ENCODE data around the gene SUDS3.
"Not testable (repeated sequence)": the region's sequence is repeated elsewhere in the genome, so short reads cannot be mapped to it uniquely, and the experiment has no call there.

Gene SUDS3

DNA sequence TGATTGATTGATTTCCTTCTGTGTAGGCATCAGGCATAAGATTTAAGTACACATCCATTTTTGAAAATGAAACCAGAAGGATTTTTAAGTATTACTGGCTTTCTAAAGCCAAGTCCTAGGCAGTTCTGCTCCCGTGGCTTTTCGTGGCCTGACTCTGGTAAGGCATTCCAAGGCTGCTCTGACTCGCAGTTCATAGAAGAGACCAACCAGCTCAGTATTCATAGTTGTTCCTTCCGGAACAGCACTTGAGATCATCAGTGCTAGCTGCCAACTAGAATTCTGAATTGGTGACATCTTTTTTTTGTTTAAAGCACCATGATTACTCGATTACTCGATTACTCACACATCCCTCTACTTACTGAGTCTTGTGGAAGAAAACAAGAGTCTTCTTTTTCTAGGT is 25.9 kb downstream of the SUDS3 start:
- H3K27ac Mint-ChIP-seq: no peak overlapping the region
- H3K4me3 Mint-ChIP-seq: no peak overlapping the region
- ATAC-seq (no peak), DNase-seq (ENCODE audit: low spot score in 2 of 2) (no peak)
- peaks cover 9% of the 10 kb centered on the region for H3K4me1 Mint-ChIP-seq
- H3K9me3 Mint-ChIP-seq: no peaks in the 10 kb centered on the region
- peaks cover 98% of the 10 kb centered on the region for H3K36me3 Mint-ChIP-seq

DNA sequence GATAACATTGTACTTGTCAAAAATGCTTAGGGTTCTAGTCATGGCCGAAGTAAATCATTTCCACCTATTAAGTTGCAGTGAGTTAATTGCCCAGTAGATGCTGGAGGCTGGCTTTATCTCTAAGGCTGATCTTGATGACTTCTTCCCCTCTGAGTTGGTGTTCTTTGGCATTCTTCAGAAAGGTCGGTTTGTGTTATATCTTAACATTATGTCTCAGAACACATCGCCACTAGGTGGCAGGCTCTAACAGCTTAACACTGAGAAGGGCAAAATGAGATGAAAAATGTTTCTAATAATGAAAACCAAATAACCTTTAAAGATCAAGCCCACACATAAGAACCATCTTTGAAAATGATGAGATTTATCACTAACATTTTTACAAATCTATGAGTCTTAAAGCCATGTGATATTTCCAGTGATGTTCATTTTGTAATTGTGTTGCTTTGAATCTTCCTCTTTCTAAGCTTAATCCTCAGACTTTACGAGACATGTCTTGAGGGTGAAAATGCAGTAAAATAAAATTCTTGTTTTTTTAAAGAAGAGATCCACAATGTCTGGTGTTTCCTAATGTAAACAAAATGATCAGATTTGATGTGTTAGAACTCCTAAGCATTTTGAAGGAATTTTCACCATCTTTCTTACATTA is 28.6 kb downstream of the SUDS3 start:
- peak; percentile 55 for ATAC-seq
- DNase-seq (ENCODE audit: low spot score in 2 of 2): peak; percentile 13 to 66
- no peak overlapping the region for H3K27ac Mint-ChIP-seq
- no peak overlapping the region for H3K4me3 Mint-ChIP-seq
- peaks cover 94% of the 10 kb centered on the region for H3K36me3 Mint-ChIP-seq
- H3K9me3 Mint-ChIP-seq: no peaks in the 10 kb centered on the region
- H3K4me1 Mint-ChIP-seq: no peaks in the 10 kb centered on the region

DNA sequence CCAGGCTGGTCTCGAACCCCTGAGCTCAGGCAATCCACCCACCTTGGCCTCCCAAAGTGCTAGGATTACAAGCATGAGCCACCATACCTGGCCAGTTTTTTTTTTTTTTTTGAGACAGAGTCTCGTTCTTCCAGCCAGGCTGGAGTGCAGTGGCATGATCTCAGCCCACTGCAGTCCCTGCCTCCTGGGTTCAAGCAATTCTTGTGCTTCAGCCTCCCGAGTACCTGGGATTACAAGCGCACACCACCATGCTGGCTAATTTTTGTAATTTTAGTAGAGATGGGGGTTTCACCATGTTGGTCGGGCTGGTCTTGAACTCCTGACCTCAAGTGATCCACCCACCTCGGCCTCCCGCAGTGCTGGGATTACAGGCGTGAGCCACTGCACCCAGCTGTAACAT is 31.9 kb downstream of the SUDS3 start:
- H3K4me1 Mint-ChIP-seq; H3K9me3 Mint-ChIP-seq; DNase-seq (ENCODE audit: low spot score in 2 of 2); H3K27ac Mint-ChIP-seq; H3K4me3 Mint-ChIP-seq; ATAC-seq: not testable (repeated sequence)
- H3K36me3 Mint-ChIP-seq: peaks cover 90% of the 10 kb centered on the region

DNA sequence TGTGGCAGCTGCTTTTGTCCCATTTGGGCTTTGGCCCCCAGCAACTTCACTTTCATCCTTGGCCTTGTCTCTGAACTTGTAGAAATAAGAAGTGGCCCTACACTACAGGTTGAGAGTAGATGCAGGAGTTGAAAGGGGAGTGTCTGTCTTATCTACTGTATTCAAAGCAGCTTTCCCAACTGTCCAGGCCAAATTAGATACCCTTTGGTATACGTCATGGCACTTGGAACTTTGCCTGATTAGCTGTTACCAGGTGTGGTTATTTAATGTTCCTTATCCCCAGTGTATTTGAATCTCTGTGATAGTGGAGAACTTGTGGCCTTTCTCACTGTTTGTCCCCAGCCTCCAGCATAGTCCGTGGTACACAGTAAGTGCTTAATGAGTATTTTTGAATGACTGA is 33.5 kb downstream of the SUDS3 start:
- H3K9me3 Mint-ChIP-seq: no peaks in the 10 kb centered on the region
- no peak overlapping the region for H3K27ac Mint-ChIP-seq
- ATAC-seq: no peak
- H3K4me1 Mint-ChIP-seq: no peaks in the 10 kb centered on the region
- peaks cover 90% of the 10 kb centered on the region for H3K36me3 Mint-ChIP-seq
- no peak for DNase-seq (ENCODE audit: low spot score in 2 of 2)
- no peak overlapping the region for H3K4me3 Mint-ChIP-seq

DNA sequence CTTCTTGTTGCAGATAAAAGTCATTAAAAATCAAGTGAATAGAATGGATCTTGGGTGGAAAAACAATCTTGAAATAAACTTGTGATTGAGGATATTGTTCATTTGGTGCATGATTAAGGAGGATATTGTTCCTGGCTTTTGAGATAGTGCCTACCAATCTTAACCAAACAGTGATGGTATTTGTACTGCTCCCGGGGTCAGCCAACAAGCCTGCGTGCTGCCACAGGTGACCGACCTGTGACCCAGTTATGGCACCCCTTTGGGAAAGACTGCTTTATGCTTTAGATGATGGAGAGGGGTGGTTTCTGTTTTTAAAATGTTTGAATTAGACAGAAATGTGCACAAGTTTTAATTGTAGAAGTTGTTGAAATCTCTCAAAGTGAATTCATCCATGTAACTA is 41.6 kb downstream of the SUDS3 start:
- Mint-ChIP-seq H3K9me3 (no peaks in the 10 kb centered on the region), H3K4me1 (no peaks in the 10 kb centered on the region), H3K36me3 (peaks cover 47% of the 10 kb centered on the region), H3K27ac (no peak overlapping the region), H3K4me3 (no peak overlapping the region)
- ATAC-seq: no peak
- no peak for DNase-seq (ENCODE audit: low spot score in 2 of 2)

DNA sequence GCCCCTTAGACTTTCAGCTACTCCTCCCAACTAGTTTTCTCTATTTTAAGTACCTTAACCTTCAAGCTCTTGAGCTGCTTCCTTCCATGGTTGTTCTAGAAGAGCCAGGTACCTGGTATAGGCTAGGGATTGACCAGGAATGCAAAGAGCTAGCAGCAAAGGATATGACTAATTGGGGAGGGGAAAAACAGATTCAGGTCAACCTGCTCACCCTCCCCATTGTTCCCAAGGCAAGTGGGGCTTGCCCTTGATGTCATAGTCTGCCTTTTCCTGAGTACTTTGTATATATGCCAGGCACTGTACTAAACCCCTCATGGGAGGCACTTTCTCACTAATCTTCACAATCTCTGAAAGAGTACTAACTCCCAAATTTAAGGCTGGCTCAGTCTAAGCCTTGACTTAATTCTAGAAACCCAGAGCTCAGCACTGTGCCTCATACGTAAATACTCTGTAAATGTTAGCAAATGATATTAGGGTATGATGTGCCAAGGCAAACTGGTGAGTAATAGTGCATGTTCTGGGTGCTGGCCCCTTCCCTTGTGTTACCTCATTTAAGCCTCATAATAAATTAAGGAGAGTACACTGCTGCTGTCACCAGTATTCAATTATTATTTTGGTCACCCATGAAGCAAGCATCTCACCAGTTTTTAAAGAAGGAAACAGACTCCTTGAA is 42.2 kb downstream of the SUDS3 start:
- H3K27ac Mint-ChIP-seq: no peak overlapping the region
- peaks cover 42% of the 10 kb centered on the region for H3K36me3 Mint-ChIP-seq
- H3K4me3 Mint-ChIP-seq: no peak overlapping the region
- no peaks in the 10 kb centered on the region for H3K4me1 Mint-ChIP-seq
- ATAC-seq (no peak), DNase-seq (ENCODE audit: low spot score in 2 of 2) (no peak)
- H3K9me3 Mint-ChIP-seq: no peaks in the 10 kb centered on the region

DNA sequence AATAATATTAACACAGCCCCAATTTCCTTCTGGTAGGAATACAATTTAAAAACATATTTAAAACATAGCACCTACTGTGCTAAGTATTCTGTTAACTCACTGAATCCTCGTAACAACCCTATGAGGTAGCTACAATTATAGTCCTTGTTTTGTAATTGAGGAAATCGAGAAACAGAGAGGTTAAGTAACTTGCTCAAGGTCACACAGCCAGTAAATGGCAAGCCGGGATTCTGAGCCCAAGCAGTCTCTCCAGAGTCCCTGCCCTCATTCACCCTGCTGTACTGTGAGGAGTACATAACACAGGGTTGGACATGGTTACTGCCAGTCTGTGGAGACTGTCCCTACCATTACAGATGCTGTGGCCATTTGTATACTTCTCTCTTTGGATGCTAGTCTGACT is 44.3 kb downstream of the SUDS3 start:
- Mint-ChIP-seq H3K36me3 (peaks cover 20% of the 10 kb centered on the region), H3K4me3 (no peak overlapping the region), H3K4me1 (peaks cover 8% of the 10 kb centered on the region), H3K9me3 (no peaks in the 10 kb centered on the region), H3K27ac (no peak overlapping the region)
- ATAC-seq (no peak), DNase-seq (ENCODE audit: low spot score in 2 of 2) (no peak)

DNA sequence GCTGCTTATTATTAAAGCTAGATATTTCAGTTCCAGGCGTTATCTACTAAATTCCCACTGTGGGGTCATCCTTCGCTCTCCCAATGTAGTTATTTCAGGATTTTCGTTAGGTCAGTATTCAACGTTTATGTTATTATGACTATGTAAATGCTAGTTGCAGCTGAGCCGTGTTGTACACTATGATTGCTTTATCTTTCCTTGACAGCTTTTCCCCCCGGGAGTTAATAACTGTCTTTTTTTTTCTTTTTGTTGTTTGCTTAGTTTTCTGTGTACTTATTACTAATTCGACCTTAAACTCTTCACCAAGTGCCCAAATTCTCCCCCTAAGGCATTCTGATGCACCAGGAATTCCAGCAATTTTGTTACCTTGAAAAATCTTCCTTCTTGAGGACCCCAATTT is 48.5 kb downstream of the SUDS3 start:
- H3K27ac Mint-ChIP-seq: no peak overlapping the region
- no peak overlapping the region for H3K4me3 Mint-ChIP-seq
- no peaks in the 10 kb centered on the region for H3K9me3 Mint-ChIP-seq
- DNase-seq (ENCODE audit: low spot score in 2 of 2): no peak
- H3K4me1 Mint-ChIP-seq: peaks cover 8% of the 10 kb centered on the region
- ATAC-seq: no peak
- H3K36me3 Mint-ChIP-seq: no peaks in the 10 kb centered on the region

DNA sequence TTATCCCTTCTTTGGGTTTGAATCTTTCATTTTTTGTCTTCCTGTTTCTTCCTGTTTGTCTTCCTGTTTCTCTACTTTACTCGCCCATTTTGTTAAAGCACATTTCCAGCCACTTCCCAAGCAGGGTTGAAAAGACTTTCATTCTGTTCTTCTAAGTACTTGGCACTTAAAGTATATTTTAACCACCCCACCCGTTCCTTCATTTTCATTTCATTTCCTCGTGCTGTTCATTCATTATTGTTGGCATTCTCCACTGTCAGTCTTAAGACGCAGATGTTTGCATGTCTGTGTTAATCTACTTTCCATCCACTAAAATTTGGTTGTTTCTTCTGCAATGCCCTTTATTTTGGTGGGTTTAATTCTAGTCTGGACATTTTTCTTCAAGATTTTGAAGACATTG is 49.0 kb downstream of the SUDS3 start:
- H3K36me3 Mint-ChIP-seq: no peaks in the 10 kb centered on the region
- ATAC-seq: no peak
- H3K9me3 Mint-ChIP-seq: no peaks in the 10 kb centered on the region
- no peak for DNase-seq (ENCODE audit: low spot score in 2 of 2)
- H3K4me3 Mint-ChIP-seq: no peak overlapping the region
- no peak overlapping the region for H3K27ac Mint-ChIP-seq
- peaks cover 8% of the 10 kb centered on the region for H3K4me1 Mint-ChIP-seq

DNA sequence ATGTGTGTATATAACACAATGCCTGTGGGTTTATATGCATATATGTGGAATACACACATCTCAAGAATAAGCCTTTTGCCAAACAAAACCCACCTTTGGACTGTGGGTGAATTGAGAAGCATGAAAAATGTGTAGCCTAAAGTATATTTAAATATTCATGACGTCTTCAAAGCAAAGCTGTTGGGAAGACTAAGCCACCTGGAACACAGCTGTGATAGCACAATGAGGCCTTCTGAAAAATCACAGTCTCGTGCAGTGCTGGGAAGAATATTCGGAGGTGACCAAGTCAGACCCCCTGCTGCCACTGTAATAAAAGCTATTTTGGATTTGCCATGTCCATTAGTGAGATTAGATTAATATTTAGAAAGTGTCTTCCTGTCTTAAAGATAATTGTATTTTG is 51.5 kb downstream of the SUDS3 start:
- Mint-ChIP-seq H3K36me3 (no peaks in the 10 kb centered on the region), H3K9me3 (no peaks in the 10 kb centered on the region), H3K4me1 (peaks cover 8% of the 10 kb centered on the region), H3K27ac (no peak overlapping the region), H3K4me3 (no peak overlapping the region)
- ATAC-seq (no peak), DNase-seq (ENCODE audit: low spot score in 2 of 2) (no peak)

DNA sequence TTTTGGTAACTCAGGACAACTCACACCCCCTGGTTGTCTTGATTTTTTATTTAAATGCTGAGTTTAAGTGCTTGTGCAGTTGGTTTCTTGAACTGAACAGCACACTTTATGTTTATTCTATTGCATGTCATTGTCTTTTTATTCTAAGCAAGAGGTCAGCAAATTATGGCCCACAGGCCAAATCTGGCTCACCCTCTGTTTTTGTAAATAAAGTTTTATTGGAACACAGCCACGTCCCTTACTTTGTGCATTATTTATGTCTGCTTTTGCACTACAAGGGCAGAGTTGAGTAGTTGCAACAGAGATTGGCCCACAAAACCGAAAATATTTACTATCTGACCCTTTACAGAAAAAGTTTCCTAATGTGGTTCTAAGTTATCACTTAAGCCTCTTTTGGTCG is 52.3 kb downstream of the SUDS3 start:
- no peak for ATAC-seq
- DNase-seq (ENCODE audit: low spot score in 2 of 2): no peak
- Mint-ChIP-seq H3K36me3 (no peaks in the 10 kb centered on the region), H3K4me1 (peaks cover 8% of the 10 kb centered on the region), H3K4me3 (no peak overlapping the region), H3K9me3 (no peaks in the 10 kb centered on the region), H3K27ac (no peak overlapping the region)

DNA sequence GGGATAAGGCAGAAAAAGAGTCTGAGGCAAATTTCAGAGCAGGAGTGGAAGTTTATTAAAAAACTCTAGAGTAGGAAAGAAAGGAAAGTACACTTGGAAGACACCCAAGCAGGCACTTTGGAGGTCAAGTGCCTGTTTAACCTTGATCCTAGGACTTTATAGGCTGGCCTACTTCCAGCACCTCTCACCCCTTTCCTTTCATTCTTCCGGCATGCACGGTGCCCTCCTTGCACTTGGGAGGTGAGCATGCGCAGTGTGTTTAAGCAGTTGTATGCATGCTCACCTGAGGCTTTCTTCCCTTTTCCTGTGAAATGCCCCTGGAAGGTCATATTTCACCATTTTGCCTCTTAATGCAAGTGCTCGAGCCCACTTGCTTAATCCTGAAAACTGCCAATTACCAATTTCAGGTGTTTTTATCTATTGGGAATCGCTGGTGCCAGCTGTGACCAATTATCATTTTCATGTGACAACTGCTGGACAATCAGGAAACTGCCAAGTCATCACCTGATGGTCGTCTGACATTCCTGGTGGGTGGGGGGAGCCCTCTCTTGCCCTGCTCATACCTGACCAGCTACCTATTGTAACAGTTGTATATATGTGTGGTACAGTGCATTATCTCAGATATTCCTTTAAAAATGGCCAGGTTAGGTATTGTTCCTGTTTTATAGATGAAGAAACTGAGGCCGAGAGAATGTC is 53.5 kb downstream of the SUDS3 start:
- ATAC-seq: no peak
- no peak overlapping the region for H3K27ac Mint-ChIP-seq

DNA sequence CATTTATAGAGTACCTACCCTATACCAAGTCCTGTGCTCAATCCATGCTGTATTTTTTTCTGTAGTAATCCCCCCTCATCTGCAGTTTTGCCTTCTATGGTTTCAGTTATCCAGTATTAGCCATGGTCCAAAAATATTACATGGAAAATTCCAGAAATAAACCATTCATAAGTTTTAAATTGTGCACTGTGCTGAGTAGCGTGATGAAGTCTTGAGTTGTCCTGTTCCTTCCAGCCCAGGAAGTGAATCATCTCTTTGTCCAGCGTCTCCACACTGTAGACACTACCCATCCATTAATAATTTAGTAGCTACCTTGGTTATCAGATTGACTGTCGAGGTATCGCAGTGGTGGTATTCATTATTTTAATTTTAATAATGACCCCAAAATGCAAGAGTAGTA is 54.2 kb downstream of the SUDS3 start:
- H3K9me3 Mint-ChIP-seq: no peaks in the 10 kb centered on the region
- ATAC-seq (no peak), DNase-seq (ENCODE audit: low spot score in 2 of 2) (no peak)
- no peaks in the 10 kb centered on the region for H3K36me3 Mint-ChIP-seq
- no peak overlapping the region for H3K4me3 Mint-ChIP-seq
- H3K27ac Mint-ChIP-seq: no peak overlapping the region
- H3K4me1 Mint-ChIP-seq: peaks cover 2% of the 10 kb centered on the region

More for the DNA sequence above, 53.5 kb downstream of the SUDS3 start:
- Mint-ChIP-seq H3K4me1 (peaks cover 8% of the 10 kb centered on the region), H3K9me3 (no peaks in the 10 kb centered on the region), H3K36me3 (no peaks in the 10 kb centered on the region), H3K4me3 (no peak overlapping the region)
- DNase-seq (ENCODE audit: low spot score in 2 of 2): no peak

DNA sequence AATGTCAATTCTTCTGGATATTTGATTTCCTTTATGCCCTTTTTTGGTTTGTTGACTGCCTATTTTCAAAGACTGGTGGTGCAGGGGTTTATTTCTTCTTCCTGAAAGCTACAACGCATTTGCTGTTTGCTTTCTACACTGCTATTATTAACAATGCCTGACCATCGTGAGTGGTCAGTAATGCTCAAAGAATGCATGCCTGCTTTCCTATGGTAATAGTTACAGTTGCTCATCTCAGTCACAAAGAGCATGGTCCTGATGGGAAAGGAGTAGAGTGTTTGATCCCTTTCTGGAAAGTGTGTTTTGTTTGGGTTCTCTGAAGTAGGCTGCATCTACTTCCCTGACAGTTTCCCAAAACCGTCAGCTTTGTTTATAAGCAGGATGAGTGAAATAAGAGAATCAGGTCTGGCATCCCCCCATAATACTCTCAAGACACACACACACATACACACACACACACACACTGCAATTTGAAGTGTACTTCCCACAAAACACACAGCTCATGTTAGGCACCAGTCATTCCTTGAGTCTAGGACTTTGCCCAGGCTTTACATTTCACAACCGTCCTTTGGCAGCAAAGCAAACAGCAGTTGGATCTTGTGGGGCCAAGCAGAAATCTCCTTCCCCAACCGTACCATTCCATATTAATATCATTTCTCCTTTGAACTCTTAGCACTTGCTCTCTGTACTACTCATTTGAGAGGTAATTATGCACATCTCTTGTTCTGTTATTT is 56.6 kb downstream of the SUDS3 start:
- ATAC-seq (no peak), DNase-seq (ENCODE audit: low spot score in 2 of 2) (no peak)
- H3K9me3 Mint-ChIP-seq: no peaks in the 10 kb centered on the region
- H3K36me3 Mint-ChIP-seq: no peaks in the 10 kb centered on the region
- no peaks in the 10 kb centered on the region for H3K4me1 Mint-ChIP-seq
- no peak overlapping the region for H3K27ac Mint-ChIP-seq
- H3K4me3 Mint-ChIP-seq: no peak overlapping the region

DNA sequence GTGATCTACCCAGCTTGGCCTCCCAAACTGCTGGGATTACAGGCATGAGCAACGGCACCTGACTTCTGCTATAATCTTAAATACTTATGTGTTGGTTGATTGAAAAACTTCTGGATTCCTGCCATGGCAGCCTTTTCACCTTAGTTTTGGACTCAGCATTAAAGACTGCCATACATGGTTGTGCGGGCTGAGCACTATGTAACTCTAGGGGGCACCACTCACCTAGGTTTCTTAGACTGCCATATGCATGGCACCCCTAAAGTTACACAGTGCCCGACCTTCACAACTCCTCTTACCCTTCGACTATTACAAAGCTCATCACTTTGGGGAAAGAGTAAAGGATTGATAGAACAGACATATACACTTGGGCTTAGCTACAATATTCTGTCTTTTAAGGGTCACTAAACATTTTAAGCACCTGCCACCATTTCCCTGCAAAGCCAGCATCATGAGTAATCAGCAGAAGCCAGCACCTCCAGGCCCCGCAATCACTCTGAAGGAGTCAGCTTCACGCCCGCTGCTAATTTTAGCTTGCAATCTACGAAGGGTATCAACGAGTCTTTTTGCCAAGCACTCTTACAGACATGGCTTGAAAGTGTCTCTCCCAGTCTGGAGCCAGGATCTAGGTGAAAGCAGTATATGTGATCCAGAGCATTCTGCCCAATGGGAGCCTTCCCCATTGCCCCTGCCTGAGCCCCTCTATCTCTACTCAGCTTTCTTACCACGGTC is 59.8 kb downstream of the SUDS3 start:
- Mint-ChIP-seq H3K9me3 (no peaks in the 10 kb centered on the region), H3K27ac (no peak overlapping the region), H3K36me3 (no peaks in the 10 kb centered on the region), H3K4me1 (no peaks in the 10 kb centered on the region), H3K4me3 (no peak overlapping the region)
- DNase-seq (ENCODE audit: low spot score in 2 of 2): no peak
- ATAC-seq: no peak

All from stimulated activated effector memory CD8-positive, alpha-beta T cell treated with anti-CD3 and anti-CD28 coated beads, Interleukin-12 subunit alpha, Interleukin-12 subunit beta, amount 100 ng/mL, for 72 hours (primary cell).